SK-N-SH (cell line): Measurements from ENCODE around the gene SLC16A10.

Experiments
- EP300 ChIP-seq, 2 experiments: IDR thresholded peaks; 2 replicates each; pipeline versions ENCODE4 v1.4.0 to v1.6.1; 2012; ENCODE audit warnings: borderline replicate concordance in 1 of 2, low read depth in 1 of 2, low read length in 1 of 2
- RCOR1 ChIP-seq: fragments of 150-350 bp; IDR thresholded peaks from 2 replicates; pipeline ENCODE4 v1.6.1; 2017; ENCODE audit warnings: antibody characterized with exemption, low read length
- TF ChIP-seq, protein P1 (sequence below): fragments of 200-600 bp; sonication (generic); IDR thresholded peaks from 2 replicates; pipeline ENCODE4 v1.6.1; 2017; ENCODE audit warnings: antibody characterized with exemption, mild to moderate bottlenecking, moderate library complexity

DNA sequence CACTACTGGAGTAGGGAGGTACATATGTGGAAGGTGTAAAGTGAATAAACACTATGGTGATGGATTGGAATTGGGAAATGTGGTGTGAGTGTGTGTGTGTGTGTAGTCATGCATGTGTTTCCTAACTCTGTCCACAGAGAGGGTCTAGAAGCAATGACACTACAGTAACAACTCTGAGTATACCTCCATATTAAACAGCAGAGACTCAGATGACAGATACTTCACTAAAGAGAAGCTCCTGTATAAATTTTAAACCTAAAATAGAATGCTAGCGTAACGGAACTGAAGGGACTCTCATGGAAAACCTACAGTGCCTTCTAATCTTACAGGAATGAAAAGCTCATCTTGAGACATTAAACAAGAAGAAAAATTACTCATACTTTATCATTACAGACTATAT lies 150.5 kb downstream of the SLC16A10 start:
- TF ChIP-seq, protein P1, sequence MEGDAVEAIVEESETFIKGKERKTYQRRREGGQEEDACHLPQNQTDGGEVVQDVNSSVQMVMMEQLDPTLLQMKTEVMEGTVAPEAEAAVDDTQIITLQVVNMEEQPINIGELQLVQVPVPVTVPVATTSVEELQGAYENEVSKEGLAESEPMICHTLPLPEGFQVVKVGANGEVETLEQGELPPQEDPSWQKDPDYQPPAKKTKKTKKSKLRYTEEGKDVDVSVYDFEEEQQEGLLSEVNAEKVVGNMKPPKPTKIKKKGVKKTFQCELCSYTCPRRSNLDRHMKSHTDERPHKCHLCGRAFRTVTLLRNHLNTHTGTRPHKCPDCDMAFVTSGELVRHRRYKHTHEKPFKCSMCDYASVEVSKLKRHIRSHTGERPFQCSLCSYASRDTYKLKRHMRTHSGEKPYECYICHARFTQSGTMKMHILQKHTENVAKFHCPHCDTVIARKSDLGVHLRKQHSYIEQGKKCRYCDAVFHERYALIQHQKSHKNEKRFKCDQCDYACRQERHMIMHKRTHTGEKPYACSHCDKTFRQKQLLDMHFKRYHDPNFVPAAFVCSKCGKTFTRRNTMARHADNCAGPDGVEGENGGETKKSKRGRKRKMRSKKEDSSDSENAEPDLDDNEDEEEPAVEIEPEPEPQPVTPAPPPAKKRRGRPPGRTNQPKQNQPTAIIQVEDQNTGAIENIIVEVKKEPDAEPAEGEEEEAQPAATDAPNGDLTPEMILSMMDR: no peak
- TF ChIP-seq EP300 (IDR thresholded peaks at IDR 0.05; ENCODE audit: borderline replicate concordance in 1 of 2, low read depth in 1 of 2, low read length in 1 of 2) (no peak), RCOR1 (no peak)
